ENCODE data around the gene SH2D6. TPM values are rescaled to one million over a fixed set of nuclear protein-coding genes. Genes with fewer than 3 reads are reported as not detected.

Gene SH2D6
- total and polyA plus RNA-seq, 2 experiments from 2014 or later = 0.27 to 2.8 TPM

DNA sequence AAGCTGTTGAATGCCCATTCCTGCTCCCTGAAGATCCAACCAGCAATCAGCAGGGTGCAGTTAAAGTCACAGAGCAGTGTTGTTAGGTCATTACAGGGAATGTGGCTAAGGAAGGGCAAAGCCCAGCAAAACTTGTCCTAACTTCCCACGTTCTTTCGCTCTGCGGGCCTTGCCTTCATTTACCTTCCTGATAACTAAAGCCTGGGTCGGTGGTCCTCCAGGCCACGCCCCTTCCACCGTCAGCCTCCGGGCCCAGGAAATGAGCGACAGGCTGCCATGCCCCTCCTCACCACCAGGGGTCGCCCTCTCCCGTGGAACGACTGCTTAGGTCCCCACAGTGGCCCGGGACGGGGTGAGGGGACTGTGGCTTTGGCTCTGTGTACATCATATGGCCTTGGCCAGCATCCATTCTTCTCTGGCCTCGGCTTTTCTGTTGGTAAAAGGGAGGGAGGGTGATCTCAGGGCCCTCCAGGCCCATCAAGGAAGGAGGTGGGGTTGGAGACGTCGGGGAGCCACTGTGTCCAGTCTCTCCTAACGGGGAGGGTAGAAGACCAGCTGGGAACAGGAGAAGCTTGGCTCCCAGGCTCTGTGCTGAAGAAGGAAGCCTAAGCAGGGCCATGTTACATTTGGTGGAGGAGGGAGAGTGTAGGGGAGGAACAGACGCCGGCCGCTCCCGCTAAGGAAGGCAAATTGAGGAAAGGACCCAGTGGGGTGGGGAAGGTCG, 2.2 kb downstream of the SH2D6 start:
- Histone ChIP-seq H3K4me3 (no peak overlapping the region), H3K27ac (peak overlapping the region; percentile 95), H3K9me3 (ENCODE audit: low read depth) (no peaks in the 10 kb centered on the region), H3K36me3 (replicated peaks; ENCODE audit: insufficient read depth, low read depth) (no peaks in the 10 kb centered on the region), H2AFZ (peak overlapping the region; percentile 42), H3K4me2 (peak overlapping the region; percentile 66), H3K27me3 (no peaks in the 10 kb centered on the region), H3K79me2 (no peaks in the 10 kb centered on the region), H3K9me2 (replicated peaks; ENCODE audit: insufficient read depth) (no peaks in the 10 kb centered on the region), H3K4me1 (ENCODE audit: insufficient read depth) (peaks cover 40% of the 10 kb centered on the region), H4K20me1 (ENCODE audit: insufficient read depth, poor library complexity, severe bottlenecking) (no peaks in the 10 kb centered on the region)
- WGBS (ENCODE audit: low lambda C conversion rate, missing lambda C conversion rate) = 18% methylated on average over 22 of the region's 22 CpGs
- peak; percentile 93 for DNase-seq (ENCODE audit: low spot score)
- no peak for TF ChIP-seq EZH2phosphoT487 (IDR thresholded peaks at IDR 0.05; ENCODE audit: low read depth, severe bottlenecking, unreplicated experiment)
- no peak for TF ChIP-seq EZH2 (IDR thresholded peaks at IDR 0.05; ENCODE audit: borderline replicate concordance)
- TF ChIP-seq, protein P1, sequence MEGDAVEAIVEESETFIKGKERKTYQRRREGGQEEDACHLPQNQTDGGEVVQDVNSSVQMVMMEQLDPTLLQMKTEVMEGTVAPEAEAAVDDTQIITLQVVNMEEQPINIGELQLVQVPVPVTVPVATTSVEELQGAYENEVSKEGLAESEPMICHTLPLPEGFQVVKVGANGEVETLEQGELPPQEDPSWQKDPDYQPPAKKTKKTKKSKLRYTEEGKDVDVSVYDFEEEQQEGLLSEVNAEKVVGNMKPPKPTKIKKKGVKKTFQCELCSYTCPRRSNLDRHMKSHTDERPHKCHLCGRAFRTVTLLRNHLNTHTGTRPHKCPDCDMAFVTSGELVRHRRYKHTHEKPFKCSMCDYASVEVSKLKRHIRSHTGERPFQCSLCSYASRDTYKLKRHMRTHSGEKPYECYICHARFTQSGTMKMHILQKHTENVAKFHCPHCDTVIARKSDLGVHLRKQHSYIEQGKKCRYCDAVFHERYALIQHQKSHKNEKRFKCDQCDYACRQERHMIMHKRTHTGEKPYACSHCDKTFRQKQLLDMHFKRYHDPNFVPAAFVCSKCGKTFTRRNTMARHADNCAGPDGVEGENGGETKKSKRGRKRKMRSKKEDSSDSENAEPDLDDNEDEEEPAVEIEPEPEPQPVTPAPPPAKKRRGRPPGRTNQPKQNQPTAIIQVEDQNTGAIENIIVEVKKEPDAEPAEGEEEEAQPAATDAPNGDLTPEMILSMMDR (IDR thresholded peaks at IDR 0.05; ENCODE audit: poor library complexity) = peak; percentile 100

DNA sequence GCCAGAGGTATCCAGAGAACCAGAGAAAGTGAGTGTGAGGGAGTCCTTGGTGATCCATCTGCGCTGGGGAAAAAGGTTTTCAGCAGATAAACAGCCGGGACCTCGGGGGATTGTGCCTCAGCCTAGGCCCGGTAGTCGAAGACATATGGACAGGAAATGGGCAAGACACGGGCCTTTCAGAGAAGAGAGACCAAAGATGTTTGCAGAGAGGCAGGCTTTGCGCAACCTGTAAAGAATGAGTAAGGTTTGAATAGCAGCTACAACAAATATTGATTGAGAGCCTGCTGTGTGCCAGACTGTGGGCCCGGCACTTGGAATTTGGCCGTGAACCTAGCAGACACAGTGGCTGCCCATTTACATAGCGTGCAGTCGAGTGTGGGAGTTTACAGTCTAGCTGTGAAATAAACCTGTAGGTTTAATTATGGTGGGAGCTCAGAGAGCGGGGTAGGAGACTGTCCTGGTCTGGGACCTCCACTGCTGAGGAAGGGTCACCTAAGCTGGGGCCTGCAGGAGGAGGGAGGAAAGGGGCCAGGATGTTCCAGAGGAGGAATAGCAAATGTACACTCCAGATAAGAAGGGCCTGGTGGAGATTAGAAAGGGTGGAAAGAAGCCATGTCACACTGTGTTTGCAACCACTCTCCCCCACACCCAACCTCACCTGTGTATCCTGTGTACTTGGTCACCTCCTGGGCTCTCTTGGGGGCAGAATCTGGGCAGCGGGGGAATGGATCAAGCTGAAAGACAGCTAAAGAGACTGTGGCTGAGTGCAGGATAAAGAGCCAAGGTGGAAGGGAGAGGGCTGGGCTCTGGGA, 3.0 kb downstream of the SH2D6 start:
- Histone ChIP-seq H3K4me3 (no peak overlapping the region), H3K9me2 (replicated peaks; ENCODE audit: insufficient read depth) (no peaks in the 10 kb centered on the region), H3K4me1 (ENCODE audit: insufficient read depth) (peaks cover 40% of the 10 kb centered on the region), H3K27ac (peak overlapping the region; percentile 95), H3K79me2 (no peaks in the 10 kb centered on the region), H3K4me2 (peak overlapping the region; percentile 66), H3K9me3 (ENCODE audit: low read depth) (no peaks in the 10 kb centered on the region), H4K20me1 (ENCODE audit: insufficient read depth, poor library complexity, severe bottlenecking) (no peaks in the 10 kb centered on the region), H3K27me3 (no peaks in the 10 kb centered on the region), H2AFZ (peak overlapping the region; percentile 13), H3K36me3 (replicated peaks; ENCODE audit: insufficient read depth, low read depth) (no peaks in the 10 kb centered on the region)
- WGBS (ENCODE audit: low lambda C conversion rate, missing lambda C conversion rate) = 49% methylated on average over 13 of the region's 13 CpGs
- peak; percentile 80 for DNase-seq (ENCODE audit: low spot score)
- TF ChIP-seq EZH2 (IDR thresholded peaks at IDR 0.05; ENCODE audit: borderline replicate concordance) (no peak), EZH2phosphoT487 (IDR thresholded peaks at IDR 0.05; ENCODE audit: low read depth, severe bottlenecking, unreplicated experiment) (no peak)
- TF ChIP-seq, protein P1 (IDR thresholded peaks at IDR 0.05; ENCODE audit: poor library complexity) = no peak

DNA sequence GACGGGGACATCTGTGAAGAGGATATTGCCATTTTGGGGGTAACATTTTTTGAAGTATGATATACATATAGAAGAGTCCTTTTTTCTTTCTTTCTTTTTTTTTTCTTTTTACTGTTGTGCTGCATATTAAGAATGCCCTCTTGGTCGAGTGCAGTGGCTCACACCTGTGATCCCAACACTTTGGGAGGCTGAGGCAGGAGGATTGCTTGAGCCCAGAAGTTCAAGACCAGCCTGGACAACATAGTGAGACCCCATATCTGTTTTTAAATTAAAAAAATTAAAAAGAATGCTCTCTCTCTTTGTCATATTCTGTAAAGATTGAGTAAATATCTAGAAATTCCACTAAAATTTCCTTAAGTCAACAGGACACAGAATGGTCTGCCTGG, 3.6 kb downstream of the SH2D6 start:
- no peaks in the 10 kb centered on the region for H3K27me3 ChIP-seq
- no peak overlapping the region for H2AFZ ChIP-seq
- no peaks in the 10 kb centered on the region for H3K79me2 ChIP-seq
- H3K9me2 ChIP-seq (replicated peaks; ENCODE audit: insufficient read depth) = no peaks in the 10 kb centered on the region
- H3K4me2 ChIP-seq = peak overlapping the region; percentile 62
- TF ChIP-seq EZH2phosphoT487 (IDR thresholded peaks at IDR 0.05; ENCODE audit: low read depth, severe bottlenecking, unreplicated experiment) (no peak), EZH2 (IDR thresholded peaks at IDR 0.05; ENCODE audit: borderline replicate concordance) (no peak)
- TF ChIP-seq, protein P1 (IDR thresholded peaks at IDR 0.05; ENCODE audit: poor library complexity) = no peak
- WGBS (ENCODE audit: low lambda C conversion rate, missing lambda C conversion rate) = 80% methylated on average over 2 of the region's 2 CpGs
- H3K4me3 ChIP-seq = no peak overlapping the region
- H4K20me1 ChIP-seq (ENCODE audit: insufficient read depth, poor library complexity, severe bottlenecking) = no peaks in the 10 kb centered on the region
- H3K27ac ChIP-seq = peak overlapping the region; percentile 95
- no peaks in the 10 kb centered on the region for H3K36me3 ChIP-seq (replicated peaks; ENCODE audit: insufficient read depth, low read depth)
- no peak for DNase-seq (ENCODE audit: low spot score)
- H3K4me1 ChIP-seq (ENCODE audit: insufficient read depth) = peaks cover 40% of the 10 kb centered on the region
- no peaks in the 10 kb centered on the region for H3K9me3 ChIP-seq (ENCODE audit: low read depth)
